Mucosa of descending colon (tissue), 3 donors: Measurements from ENCODE around the gene IFTAP. TPM values are rescaled to one million over a fixed set of nuclear protein-coding genes. Genes with fewer than 3 reads are reported as not detected.
"Not testable (repeated sequence)": the region's sequence is repeated elsewhere in the genome, so short reads cannot be mapped to it uniquely, and the experiment has no call there.

ENCODE experiments used
- ATAC-seq: fragments of 200-7000 bp; cut with Tn5 transposase; one replicate; pipeline ENCODE4 v1.9.1; 2020; ENCODE audit warnings: mild to moderate bottlenecking, moderate library complexity
- DNase-seq, 3 donors: peaks; one replicate each; pipeline ENCODE4 v3.0.0-alpha.2; 2020
- H3K36me3 ChIP-seq: fragments of 200-600 bp; one replicate; pipeline ENCODE4 v1.8.0; 2021; ENCODE audit warnings: low read depth, mild to moderate bottlenecking
- H3K4me1 ChIP-seq: fragments of 200-600 bp; one replicate; pipeline ENCODE4 v1.8.0; 2021; ENCODE audit warnings: low read depth, mild to moderate bottlenecking
- H3K4me3 ChIP-seq: fragments of 200-600 bp; one replicate; pipeline ENCODE4 v1.8.0; 2021; ENCODE audit warnings: mild to moderate bottlenecking
- H3K9me3 ChIP-seq: fragments of 200-600 bp; one replicate; pipeline ENCODE4 v1.8.0; 2021; ENCODE audit warnings: mild to moderate bottlenecking
- intact Hi-C, 2 donors: fragments of 100-400 bp; cut with DNase I in 1 of 2; cut with micrococcal nuclease in 1 of 2; formaldehyde crosslinking; loops; one replicate each; pipeline versions ENCODE4 v1.11.0 to v1.11.1; 2022; cut with DNase I, micrococcal nuclease
- total RNA-seq, 3 donors: library from RNA; stranded (reverse); fragmentation: NEBNext Ultra II Directional in 2 of 3; extraction: Animal tissue kit (Norgen Biotek cat#: 25700) in 2 of 3; gene quantifications; one replicate each; pipeline versions ENCODE4 v1.2.1 to v1.2.4, GENCODE V29; 2021 to 2023
- TF ChIP-seq, protein P1 (sequence below): fragments of 200-600 bp; IDR thresholded peaks from one replicate; pipeline ENCODE4 v1.8.0; 2022; ENCODE audit warnings: antibody characterized with exemption, mild to moderate bottlenecking
- donor health status: DM: no; HTN: no; CAD: no; lungs with moderate emphysema.
- donor health status: DM: no; HTN: no; CAD: no.
- donor health status: DM: no; HTN: yes; CAD: no.

Gene IFTAP
- total RNA-seq, 3 donors from 2014 or later: 4.5 to 23.0 (median 9.3) TPM

- Histone ChIP-seq H3K36me3 (no peaks in the 10 kb centered on the region), H3K4me1 (no peaks in the 10 kb centered on the region), H3K9me3 (no peaks in the 10 kb centered on the region), H3K4me3 (no peak overlapping the region)
- DNase-seq: peak in 1 of 3 donors; percentile 65
- ATAC-seq: no peak
- TF ChIP-seq, protein P1, sequence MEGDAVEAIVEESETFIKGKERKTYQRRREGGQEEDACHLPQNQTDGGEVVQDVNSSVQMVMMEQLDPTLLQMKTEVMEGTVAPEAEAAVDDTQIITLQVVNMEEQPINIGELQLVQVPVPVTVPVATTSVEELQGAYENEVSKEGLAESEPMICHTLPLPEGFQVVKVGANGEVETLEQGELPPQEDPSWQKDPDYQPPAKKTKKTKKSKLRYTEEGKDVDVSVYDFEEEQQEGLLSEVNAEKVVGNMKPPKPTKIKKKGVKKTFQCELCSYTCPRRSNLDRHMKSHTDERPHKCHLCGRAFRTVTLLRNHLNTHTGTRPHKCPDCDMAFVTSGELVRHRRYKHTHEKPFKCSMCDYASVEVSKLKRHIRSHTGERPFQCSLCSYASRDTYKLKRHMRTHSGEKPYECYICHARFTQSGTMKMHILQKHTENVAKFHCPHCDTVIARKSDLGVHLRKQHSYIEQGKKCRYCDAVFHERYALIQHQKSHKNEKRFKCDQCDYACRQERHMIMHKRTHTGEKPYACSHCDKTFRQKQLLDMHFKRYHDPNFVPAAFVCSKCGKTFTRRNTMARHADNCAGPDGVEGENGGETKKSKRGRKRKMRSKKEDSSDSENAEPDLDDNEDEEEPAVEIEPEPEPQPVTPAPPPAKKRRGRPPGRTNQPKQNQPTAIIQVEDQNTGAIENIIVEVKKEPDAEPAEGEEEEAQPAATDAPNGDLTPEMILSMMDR: peak; percentile 43
- intact Hi-C loops: loop anchor here (5.0 kb wide), 1 partner anchor 111 kb away; no protein-coding TSS in a partner anchor
Measured at GRCh38 chr11:36672815-36673450, 78.6 kb downstream of the IFTAP start.

- H3K9me3 ChIP-seq, intact Hi-C loops, H3K4me1 ChIP-seq, DNase-seq, H3K36me3 ChIP-seq, ATAC-seq, H3K4me3 ChIP-seq: not testable (repeated sequence)
Measured at GRCh38 chr11:36679547-36679946, 85.2 kb downstream of the IFTAP start.

- no peak for DNase-seq
Measured at GRCh38 chr11:36683818-36684217, 89.5 kb downstream of the IFTAP start.

DNA sequence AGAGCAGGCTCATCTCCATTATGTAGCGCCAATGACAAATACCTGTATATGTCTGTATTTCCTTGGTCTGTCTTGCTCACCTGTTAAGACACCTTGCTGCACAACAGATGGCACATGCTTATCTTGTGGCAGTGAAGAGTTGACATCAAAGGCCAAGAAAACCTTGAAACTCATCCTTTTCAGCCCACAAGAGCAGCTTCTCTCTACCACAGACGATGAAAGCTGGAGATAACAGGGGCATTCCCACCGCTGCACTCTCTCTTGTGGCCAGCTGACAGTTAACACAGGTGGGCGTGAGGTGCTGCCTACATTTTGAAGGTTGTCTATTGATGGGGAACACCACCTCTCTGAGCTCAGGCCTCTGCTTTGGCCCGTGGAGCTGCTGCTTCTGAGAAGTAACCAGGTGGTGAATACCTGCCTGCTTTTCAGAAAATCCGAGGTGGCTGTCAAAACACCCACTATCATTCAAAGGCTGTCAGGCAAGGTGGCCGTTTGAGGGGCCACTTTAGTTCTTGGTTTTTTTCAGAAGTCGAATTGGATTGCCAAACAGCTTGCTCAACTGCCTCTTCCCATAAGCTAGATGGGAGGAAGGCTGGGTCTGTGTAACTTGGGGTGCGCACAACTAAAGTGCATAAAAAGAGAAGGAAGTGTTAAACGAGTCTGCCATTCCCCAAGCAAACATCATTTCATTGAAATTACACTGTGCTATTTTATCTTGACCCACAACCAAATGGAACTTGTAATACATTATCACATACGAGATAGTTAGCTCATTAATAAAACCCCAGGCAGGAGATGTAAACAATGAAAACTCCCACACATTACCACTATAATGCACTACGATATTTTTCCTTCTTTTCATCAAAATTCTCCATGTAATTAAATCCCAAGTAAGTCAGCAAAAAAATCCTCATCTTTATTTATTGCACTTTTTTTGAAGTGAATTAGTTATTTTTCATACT lies 90.8 kb downstream of the IFTAP start:
- no peak overlapping the region for H3K4me3 ChIP-seq
- no peaks in the 10 kb centered on the region for H3K36me3 ChIP-seq
- ATAC-seq (no peak), DNase-seq (no peak)
- intact Hi-C loops: no loop called here
- TF ChIP-seq, protein P1: no peak
- H3K4me1 ChIP-seq: no peaks in the 10 kb centered on the region
- no peaks in the 10 kb centered on the region for H3K9me3 ChIP-seq

More at GRCh38 chr11:36683818-36684217, 89.5 kb downstream of the IFTAP start:
- Histone ChIP-seq H3K4me3 (no peak overlapping the region), H3K4me1 (no peaks in the 10 kb centered on the region), H3K9me3 (no peaks in the 10 kb centered on the region), H3K36me3 (no peaks in the 10 kb centered on the region)
- ATAC-seq: no peak
- TF ChIP-seq, protein P1: no peak
- intact Hi-C loops: no loop called here

DNA sequence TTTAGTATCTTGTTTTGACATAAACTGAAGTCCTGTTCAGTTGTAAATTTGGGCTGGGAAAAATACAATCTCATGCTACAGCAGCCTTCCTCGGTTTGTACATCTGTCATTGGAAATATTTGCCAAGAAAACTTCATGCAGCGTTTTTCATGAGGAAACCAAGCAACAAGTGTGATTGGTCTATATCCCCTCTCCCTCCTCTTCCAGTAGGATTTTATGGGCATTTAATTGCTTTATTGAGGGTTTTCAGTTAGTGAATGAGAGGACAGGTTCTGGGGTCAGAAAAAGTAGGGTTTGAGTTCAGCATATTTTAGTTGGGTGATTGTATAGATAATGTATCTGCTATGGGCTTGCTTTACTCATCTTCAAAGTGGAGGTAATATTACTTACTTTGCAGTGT lies 93.8 kb downstream of the IFTAP start:
- H3K4me3 ChIP-seq: no peak overlapping the region
- H3K9me3 ChIP-seq: no peaks in the 10 kb centered on the region
- no peaks in the 10 kb centered on the region for H3K36me3 ChIP-seq
- DNase-seq (no peak), ATAC-seq (peak; percentile 58)
- no peaks in the 10 kb centered on the region for H3K4me1 ChIP-seq
- TF ChIP-seq, protein P1: no peak
- intact Hi-C loops: no loop called here
